HepG2 (cell line): ENCODE results near the gene ZNRD2. TPM values are rescaled to one million over a fixed set of nuclear protein-coding genes. Genes with fewer than 3 reads are reported as not detected.

ENCODE experiments used
- ARID4A ChIP-seq: sonication (generic); formaldehyde crosslinking; IDR thresholded peaks from 2 replicates; pipeline ENCODE4 v1.5.0; 2020; ENCODE audit warnings: mild to moderate bottlenecking, missing genetic modification reagents, borderline replicate concordance
- CREB3 ChIP-seq: sonication (generic); formaldehyde crosslinking; IDR thresholded peaks from 2 replicates; pipeline ENCODE4 v1.5.0; 2020; ENCODE audit warnings: missing genetic modification reagents
- DMTF1 ChIP-seq: sonication (generic); formaldehyde crosslinking; IDR thresholded peaks from 2 replicates; pipeline ENCODE4 v1.4.0; 2020; ENCODE audit warnings: mild to moderate bottlenecking, missing genetic modification reagents
- DRAP1 ChIP-seq: IDR thresholded peaks from 2 replicates; pipeline ENCODE4 v1.6.1; 2016; ENCODE audit warnings: missing genetic modification reagents, missing compliant biosample characterization
- GATAD1 ChIP-seq: IDR thresholded peaks from 2 replicates; pipeline ENCODE4 v1.6.1; 2016; ENCODE audit warnings: missing genetic modification reagents, missing compliant biosample characterization
- POGZ ChIP-seq: sonication (generic); formaldehyde crosslinking; IDR thresholded peaks from 2 replicates; pipeline ENCODE4 v1.4.0; 2020; ENCODE audit warnings: mild to moderate bottlenecking, missing genetic modification reagents
- SP1 ChIP-seq, 2 experiments: fragments of 450-650 bp in 1 of 2; sonication (generic) in 1 of 2; formaldehyde crosslinking in 1 of 2; IDR thresholded peaks; 2 replicates each; pipeline versions ENCODE4 v1.4.0 to v1.6.1; 2016 to 2020; ENCODE audit warnings: missing genetic modification reagents in 1 of 2
- SP5 ChIP-seq: IDR thresholded peaks from 2 replicates; pipeline ENCODE4 v1.6.1; 2016; ENCODE audit warnings: low read depth, borderline replicate concordance
- ZBTB1 ChIP-seq: sonication (generic); formaldehyde crosslinking; IDR thresholded peaks from 2 replicates; pipeline ENCODE4 v1.4.0; 2020; ENCODE audit warnings: missing genetic modification reagents, borderline replicate concordance
- ZBTB25 ChIP-seq: IDR thresholded peaks from 2 replicates; pipeline ENCODE4 v1.6.1; 2018; ENCODE audit warnings: missing genetic modification reagents
- ZBTB7B ChIP-seq: sonication (generic); formaldehyde crosslinking; IDR thresholded peaks from 2 replicates; pipeline ENCODE4 v1.4.0; 2020; ENCODE audit warnings: missing genetic modification reagents
- ZGPAT ChIP-seq: IDR thresholded peaks from 2 replicates; pipeline ENCODE4 v1.6.1; 2016; ENCODE audit warnings: mild to moderate bottlenecking
- ZNF317 ChIP-seq: sonication (generic); formaldehyde crosslinking; IDR thresholded peaks from 2 replicates; pipeline ENCODE4 v1.5.0; 2020; ENCODE audit warnings: mild to moderate bottlenecking, missing genetic modification reagents
- ZNF574 ChIP-seq: sonication (generic); formaldehyde crosslinking; IDR thresholded peaks from 2 replicates; pipeline ENCODE4 v1.4.0; 2020; ENCODE audit warnings: missing genetic modification reagents
- polyA plus RNA-seq, 8 experiments: library from polyadenylated mRNA; depleted of rRNA in 3 of 8; stranded (reverse) in 7 of 8; unstranded in 1 of 8; fragments of >200 nt; fragmentation: Illumina TruSeq in 4 of 8; extraction: Trizol in 4 of 8; gene quantifications; 2 replicates each; pipeline versions ENCODE4 v1.2.1 to v1.2.3, GENCODE V29; 2011 to 2016; ENCODE audit warnings: low read depth in 4 of 8, missing spikeins in 1 of 8, mixed read lengths in 1 of 8; ENCODE audit not compliant: insufficient read depth in 1 of 8
- total RNA-seq, 5 experiments: library from RNA; depleted of rRNA; stranded (reverse); fragments of >200 nt; fragmentation: Illumina TruSeq; extraction: Trizol; gene quantifications; 2 replicates each; pipeline ENCODE4 v1.2.3, GENCODE V29; 2016; ENCODE audit warnings: low read depth in 1 of 5

ZNRD2 gene
- total and polyA plus RNA-seq, 2 of the 13 experiments (the other 11 are each of a cell fraction or from before 2014, with no cell fraction given), result 29.2 to 34.0 TPM

- TF ChIP-seq ARID4A (CRISPR knock-in tag), result peak; percentile 58; the same call in 1 of the 2 replicates
- TF ChIP-seq DMTF1 (CRISPR knock-in tag), result no peak
- peak; percentile 59; the same call in 1 of the 2 replicates for TF ChIP-seq ZGPAT
- TF ChIP-seq ZNF574 (CRISPR knock-in tag), result peak; percentile 53; the same call in 1 of the 2 replicates
- no peak for TF ChIP-seq SP1 (IDR thresholded peaks at IDR 0.05)
- TF ChIP-seq SP1 (CRISPR knock-in tag; IDR thresholded peaks at IDR 0.05), result peak; percentile 65
- no peak for TF ChIP-seq ZBTB1
- peak; percentile 35; the same call in 1 of the 2 replicates for TF ChIP-seq ZBTB7B
- 0 out of 2 replicates have a peak, but pooled peaks have one; percentile 25 for TF ChIP-seq ZBTB25 (CRISPR knock-in tag)
- peak; percentile 28; the same call in 1 of the 2 replicates for TF ChIP-seq DRAP1 (CRISPR knock-in tag)
- no peak for TF ChIP-seq ZNF317
- TF ChIP-seq SP5, result peak; percentile 85; the same call in 1 of the 2 replicates
- no peak for TF ChIP-seq CREB3 (CRISPR knock-in tag)
- peak; percentile 70 for TF ChIP-seq GATAD1 (CRISPR knock-in tag)
- no peak for TF ChIP-seq POGZ (CRISPR knock-in tag)
These were observed 23.9 kb upstream of the ZNRD2 start (continued) for GRCh38 chr11:65546217-65546958.
